Measurements from ENCODE around the gene CHCHD5. TPM values are rescaled to one million over a fixed set of nuclear protein-coding genes. Genes with fewer than 3 reads are reported as not detected.

The CHCHD5 gene
- total RNA-seq, 1 experiment from 2014 or later = 32.3 TPM

- H2BK20ac ChIP-seq (ENCODE audit: low read depth, low read length, poor library complexity, severe bottlenecking) = no peak overlapping the region
- peaks cover under 1% of the 10 kb centered on the region; the same call in 1 of the 2 replicates for H3K4me1 ChIP-seq (ENCODE audit: insufficient read depth, low read length)
- H2BK120ac ChIP-seq (ENCODE audit: low read depth, low read length, poor library complexity, severe bottlenecking) = no peak overlapping the region
- Mint-ChIP-seq H3K27ac (no peak overlapping the region), H3K4me1 (peaks cover 11 to 15% of the 10 kb centered on the region in 2 experiments), H3K27me3 (ENCODE audit: low read depth) (peaks cover 5% of the 10 kb centered on the region), H3K9me3 (no peaks in the 10 kb centered on the region; a peak in 1 of 5 replicates), H3K36me3 (ENCODE audit: insufficient read depth in 1 of 3, low read depth in 3 of 3) (no peaks in the 10 kb centered on the region), H3K4me3 (no peak overlapping the region)
- H3K79me1 ChIP-seq (ENCODE audit: insufficient read depth, low read depth, low read length, poor library complexity, severe bottlenecking) = no peaks in the 10 kb centered on the region
- no peaks in the 10 kb centered on the region for H4K20me1 ChIP-seq (ENCODE audit: control insufficient read depth, insufficient read depth, insufficient read length)
- H3K9ac ChIP-seq (ENCODE audit: extremely low read depth, insufficient read length, low read length) = no peak overlapping the region
- H3K23me2 ChIP-seq (ENCODE audit: insufficient read length, low read depth, low read length, poor library complexity, severe bottlenecking) = no peaks in the 10 kb centered on the region
- no peak overlapping the region for H3K23ac ChIP-seq (ENCODE audit: insufficient read length, low read depth, low read length)
- no peak overlapping the region for H4K91ac ChIP-seq (ENCODE audit: insufficient read length, low read depth, low read length)
- no peak for TF ChIP-seq CTCF (conservative IDR thresholded peaks at IDR 0.05)
- H4K8ac ChIP-seq (replicated peaks; ENCODE audit: insufficient read length, low read depth, low read length) = no peak overlapping the region
- WGBS (ENCODE audit: extremely low coverage, insufficient read length, low lambda C conversion rate) = no CpG with 5 or more reads among the region's 7 CpGs
- H4K5ac ChIP-seq (ENCODE audit: insufficient read length, low read depth, low read length) = no peak overlapping the region
- H2BK15ac ChIP-seq (ENCODE audit: low read depth, low read length) = no peak overlapping the region
- no peak for DNase-seq
- H3K14ac ChIP-seq (ENCODE audit: insufficient read depth, low read length) = no peak overlapping the region
- no peak overlapping the region for H3T11ph ChIP-seq (ENCODE audit: low read length)
- no peak overlapping the region for H3K27ac ChIP-seq (ENCODE audit: insufficient read length, low read depth, low read length)
- H3K4ac ChIP-seq (ENCODE audit: low read depth, low read length) = no peak overlapping the region
- H2BK12ac ChIP-seq (ENCODE audit: insufficient read length, low read depth, low read length) = no peak overlapping the region
- H3K9me3 ChIP-seq (ENCODE audit: control insufficient read depth, low read depth, low read length) = no peaks in the 10 kb centered on the region
- no peaks in the 10 kb centered on the region for H3K79me2 ChIP-seq (ENCODE audit: insufficient read depth, low read length)
- H3K56ac ChIP-seq (ENCODE audit: insufficient read length, low read depth, low read length) = no peak overlapping the region
- no peak overlapping the region for H2AFZ ChIP-seq (ENCODE audit: low read length)
- no peak overlapping the region for H2BK5ac ChIP-seq (ENCODE audit: insufficient read length, low read length)
- no peak overlapping the region for H3K18ac ChIP-seq (ENCODE audit: insufficient read length, low read depth, low read length)
- H3K27me3 ChIP-seq (ENCODE audit: insufficient read depth, low read length) = no peaks in the 10 kb centered on the region
- H2AK5ac ChIP-seq (ENCODE audit: insufficient read length, low read length) = no peak overlapping the region
- H3K4me2 ChIP-seq (ENCODE audit: insufficient read depth, insufficient read length, low read length) = no peak overlapping the region
Measured at GRCh38 chr2:112636605-112637288, 52.3 kb downstream of the CHCHD5 start.
